Measurements from ENCODE around the gene PAK2.

The PAK2 gene

GRCh38 chr3:196778755-196779154 lies 39.1 kb downstream of the PAK2 start:
- in situ Hi-C loops (cut with HindIII; ENCODE audit: low sequenced_read_pairs), result no loop called here
- no peak overlapping the region for H3K4me3 ChIP-seq (ENCODE audit: low read depth, low read length)
- TF ChIP-seq CTCF (IDR thresholded peaks at IDR 0.05; ENCODE audit: low read depth, low read length), result no peak
- DNase-seq (ENCODE audit: low read depth, low spot score), result peak; percentile 76

- TF ChIP-seq CTCF (IDR thresholded peaks at IDR 0.05; ENCODE audit: low read depth, low read length), result no peak
- in situ Hi-C loops (cut with HindIII; ENCODE audit: low sequenced_read_pairs), result no loop called here
- no peak overlapping the region for H3K4me3 ChIP-seq (ENCODE audit: low read depth, low read length)
- no peak for DNase-seq (ENCODE audit: low read depth, low spot score)
These were observed 42.9 kb downstream of the PAK2 start for GRCh38 chr3:196782511-196782910.

GRCh38 chr3:196788528-196788927 lies 48.9 kb downstream of the PAK2 start:
- no peak for DNase-seq (ENCODE audit: low read depth, low spot score)
- in situ Hi-C loops (cut with HindIII; ENCODE audit: low sequenced_read_pairs), result no loop called here
- no peak for TF ChIP-seq CTCF (IDR thresholded peaks at IDR 0.05; ENCODE audit: low read depth, low read length)
- H3K4me3 ChIP-seq (ENCODE audit: low read depth, low read length), result no peak overlapping the region

DNA sequence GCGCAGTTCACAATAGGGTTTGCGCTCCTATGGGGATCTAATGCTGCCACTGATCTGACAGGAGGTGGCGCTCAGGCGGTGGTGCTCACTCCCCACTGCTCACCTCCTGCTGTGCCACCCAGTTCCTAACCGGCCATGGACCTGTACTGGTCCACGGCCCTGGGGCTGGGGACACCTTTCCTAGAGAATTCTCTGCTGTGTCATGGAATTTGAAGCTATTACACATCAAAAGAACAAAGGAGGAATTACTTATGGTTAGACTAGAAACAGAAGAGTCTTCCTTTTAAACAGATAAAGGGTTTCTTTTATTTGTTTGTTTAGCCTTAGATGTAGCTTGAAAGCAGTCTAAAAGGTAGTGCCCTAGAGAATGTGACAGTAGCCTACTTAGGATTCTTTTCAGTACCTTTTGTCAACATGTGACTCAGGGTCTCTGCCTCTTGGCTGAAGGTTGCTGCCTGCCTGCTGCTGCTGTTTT lies 50.3 kb downstream of the PAK2 start:
- in situ Hi-C loops (cut with HindIII; ENCODE audit: low sequenced_read_pairs), result no loop called here
- H3K4me3 ChIP-seq (ENCODE audit: low read depth, low read length), result no peak overlapping the region
- no peak for DNase-seq (ENCODE audit: low read depth, low spot score)
- no peak for TF ChIP-seq CTCF (IDR thresholded peaks at IDR 0.05; ENCODE audit: low read depth, low read length)

DNA sequence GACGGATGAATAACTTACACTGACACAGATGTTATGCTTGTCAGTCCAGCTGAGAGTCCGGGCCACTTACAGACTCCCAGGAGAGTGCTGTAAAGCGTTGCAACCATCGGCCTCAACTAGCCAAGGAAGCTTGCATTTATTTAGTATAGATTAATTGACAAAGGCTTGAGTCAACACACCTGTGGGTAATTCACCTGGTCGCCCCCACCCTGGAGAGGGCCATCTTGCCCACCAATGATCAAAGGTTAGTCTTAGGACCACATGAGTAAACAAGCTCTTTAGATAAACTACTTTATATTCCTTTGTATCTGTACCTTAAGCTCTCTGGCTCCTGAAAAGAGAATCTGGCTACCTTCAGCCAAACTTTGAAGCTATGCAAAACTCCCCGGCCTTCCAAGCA lies 51.0 kb downstream of the PAK2 start:
- no peak for DNase-seq (ENCODE audit: low read depth, low spot score)
- H3K4me3 ChIP-seq (ENCODE audit: low read depth, low read length), result no peak overlapping the region
- in situ Hi-C loops (cut with HindIII; ENCODE audit: low sequenced_read_pairs), result no loop called here
- TF ChIP-seq CTCF (IDR thresholded peaks at IDR 0.05; ENCODE audit: low read depth, low read length), result no peak

DNA sequence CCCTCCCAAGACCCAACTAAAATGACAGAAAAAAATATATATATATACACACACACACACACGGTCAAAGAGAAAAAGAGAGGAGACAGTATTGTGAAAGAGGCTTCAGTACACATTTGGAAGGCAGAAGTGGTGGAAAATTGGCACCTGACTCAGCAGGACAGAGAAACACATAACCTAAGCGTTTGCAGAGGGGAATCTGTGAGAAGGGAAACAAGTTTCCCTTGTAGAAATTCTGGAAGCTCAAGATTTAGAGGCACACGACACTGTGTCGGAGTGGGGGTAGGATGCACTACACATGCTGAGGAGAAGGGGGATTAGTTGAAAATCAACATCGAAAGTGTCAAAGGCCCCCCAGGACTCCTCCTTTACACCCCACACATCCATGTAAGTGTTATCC lies 53.1 kb downstream of the PAK2 start:
- in situ Hi-C loops (cut with HindIII; ENCODE audit: low sequenced_read_pairs), result no loop called here
- no peak overlapping the region for H3K4me3 ChIP-seq (ENCODE audit: low read depth, low read length)
- no peak for TF ChIP-seq CTCF (IDR thresholded peaks at IDR 0.05; ENCODE audit: low read depth, low read length)
- peak; percentile 33 for DNase-seq (ENCODE audit: low read depth, low spot score)

- TF ChIP-seq CTCF (IDR thresholded peaks at IDR 0.05; ENCODE audit: low read depth, low read length), result no peak
- no peak overlapping the region for H3K4me3 ChIP-seq (ENCODE audit: low read depth, low read length)
- DNase-seq (ENCODE audit: low read depth, low spot score), result peak; percentile 92
- in situ Hi-C loops (cut with HindIII; ENCODE audit: low sequenced_read_pairs), result no loop called here
These were observed 53.6 kb downstream of the PAK2 start for GRCh38 chr3:196793246-196793645.

Data from astrocyte of the spinal cord (primary cell).